GM12891 (cell line): Measurements from ENCODE around the gene INPP4A.

Experiments used
- PAX5 ChIP-seq: IDR thresholded peaks from 2 replicates; pipeline ENCODE4 v1.6.1; 2011; ENCODE audit warnings: low read length, moderate library complexity, mild to moderate bottlenecking; ENCODE audit not compliant: insufficient read depth, severe bottlenecking
- POLR2A ChIP-seq: IDR thresholded peaks from 2 replicates; pipeline ENCODE4 v1.6.1; 2011; ENCODE audit warnings: low read depth, low read length, control low read depth
- POLR2AphosphoS5 ChIP-seq: IDR thresholded peaks from 2 replicates; pipeline ENCODE4 v1.6.1; 2011; ENCODE audit warnings: low read depth, low read length, control low read depth
- TAF1 ChIP-seq: IDR thresholded peaks from 2 replicates; pipeline ENCODE4 v1.6.1; 2011; ENCODE audit warnings: low read depth, low read length, control low read depth

DNA sequence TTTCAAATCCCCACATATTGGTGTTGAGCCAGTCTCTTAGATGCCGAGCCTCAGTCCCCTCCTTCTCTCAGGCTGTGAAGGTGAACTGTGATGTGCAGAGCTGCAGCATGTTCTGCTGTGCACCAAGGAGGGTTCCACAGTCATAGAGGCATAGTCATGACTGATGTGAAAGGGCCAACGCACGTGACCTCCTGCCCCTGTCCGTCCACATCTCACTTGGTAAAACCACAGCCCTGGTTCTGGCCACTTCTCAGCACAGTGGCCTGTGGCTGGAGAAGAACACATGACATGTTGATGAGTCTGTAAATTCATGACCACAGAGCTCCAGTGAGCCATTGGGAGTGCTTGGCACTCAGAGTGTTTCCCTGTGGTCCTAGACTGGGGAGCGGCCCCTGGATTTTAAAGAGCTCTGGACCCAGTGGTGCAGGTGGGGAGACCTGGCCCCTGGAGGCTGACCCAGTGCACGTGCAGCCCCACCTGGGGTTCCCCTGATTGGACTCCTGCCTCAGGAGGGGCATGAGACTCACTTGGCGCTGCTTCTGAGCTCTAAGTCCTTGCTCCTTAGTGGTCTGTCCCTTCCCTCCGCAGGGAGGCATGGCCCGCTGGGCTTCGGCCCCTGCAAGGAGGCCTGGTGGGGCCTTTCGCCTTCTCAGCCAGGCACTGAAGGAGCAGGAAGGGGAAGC lies 25.3 kb downstream of the INPP4A start:
- 0 out of 2 replicates have a peak, but pooled peaks have one; percentile 13 for TF ChIP-seq POLR2A
- TF ChIP-seq POLR2AphosphoS5 = no peak; the same call in 1 of the 2 replicates
- TF ChIP-seq TAF1 = no peak
- no peak for TF ChIP-seq PAX5
